Measurements from ENCODE around the gene ALOXE3.

The ALOXE3 gene

DNA sequence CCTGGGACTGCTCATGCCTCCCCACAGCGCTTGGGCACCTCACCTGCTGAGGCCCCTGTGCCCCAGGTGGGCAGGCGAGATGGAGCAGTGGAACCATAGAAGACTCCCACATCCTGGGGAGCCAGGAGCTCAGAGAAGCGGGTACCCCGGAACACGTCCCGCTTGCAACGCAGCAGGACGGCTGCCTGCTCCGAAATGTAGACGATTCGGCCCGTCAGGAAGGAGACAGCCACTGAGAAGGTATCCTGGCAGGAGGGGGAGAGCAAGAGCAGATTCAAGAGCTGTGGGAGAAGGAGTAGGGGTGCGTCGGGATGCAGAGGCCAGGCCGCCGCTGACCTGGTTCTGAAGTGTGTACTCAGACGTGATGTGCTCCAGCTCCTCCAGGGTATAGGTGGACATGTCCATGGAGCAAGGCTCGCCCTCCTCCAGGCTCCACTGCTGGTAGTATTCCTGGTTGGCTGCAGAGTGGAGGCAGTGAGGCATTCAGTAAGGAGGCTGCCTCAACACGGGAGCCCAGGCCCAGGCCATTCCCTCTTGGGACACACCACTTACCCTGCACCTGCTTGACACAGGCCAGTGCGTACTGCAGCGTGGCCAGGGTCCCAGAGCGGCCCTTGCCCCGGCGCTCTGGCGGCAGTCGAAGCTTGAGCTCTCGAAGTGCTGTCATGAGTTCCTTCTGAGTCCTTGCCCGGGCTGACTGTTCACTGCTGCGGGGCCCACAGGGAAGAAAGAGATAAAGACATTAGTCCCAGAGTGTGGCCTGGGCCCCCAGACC, 31.3 kb upstream of the ALOXE3 start:
- peaks cover 22% of the 10 kb centered on the region for H3K4me1 ChIP-seq (ENCODE audit: insufficient read depth, low read length, poor library complexity, severe bottlenecking)
- H3K4me3 ChIP-seq (ENCODE audit: low read length, poor library complexity, severe bottlenecking) = no peak overlapping the region
- H4K20me1 ChIP-seq (ENCODE audit: insufficient read depth, low read length, poor library complexity, severe bottlenecking) = peaks cover 15% of the 10 kb centered on the region
- no peaks in the 10 kb centered on the region for H3K9me2 ChIP-seq (replicated peaks; ENCODE audit: low read depth, low read length)
- no peaks in the 10 kb centered on the region for H3F3A ChIP-seq (ENCODE audit: low read depth)
- H3K9ac ChIP-seq (ENCODE audit: low read depth, low read length, poor library complexity, severe bottlenecking) = no peak overlapping the region
- H3K4me2 ChIP-seq (ENCODE audit: low read depth, low read length, poor library complexity, severe bottlenecking) = peak overlapping the region; percentile 97
- peaks cover 23% of the 10 kb centered on the region; the same call in 1 of the 2 replicates for H3K36me3 ChIP-seq (ENCODE audit: insufficient read depth, low read length)
- H3K79me2 ChIP-seq (ENCODE audit: insufficient read depth, low read length) = peaks cover 11% of the 10 kb centered on the region; the same call in 1 of the 2 replicates
- H3K9me3 ChIP-seq (ENCODE audit: insufficient read depth, low read depth, low read length) = no peaks in the 10 kb centered on the region
- H3K27me3 ChIP-seq (ENCODE audit: insufficient read depth, low read length, poor library complexity, severe bottlenecking) = no peaks in the 10 kb centered on the region
- H2AFZ ChIP-seq (ENCODE audit: low read length) = no peak overlapping the region
- TF ChIP-seq, protein P1, sequence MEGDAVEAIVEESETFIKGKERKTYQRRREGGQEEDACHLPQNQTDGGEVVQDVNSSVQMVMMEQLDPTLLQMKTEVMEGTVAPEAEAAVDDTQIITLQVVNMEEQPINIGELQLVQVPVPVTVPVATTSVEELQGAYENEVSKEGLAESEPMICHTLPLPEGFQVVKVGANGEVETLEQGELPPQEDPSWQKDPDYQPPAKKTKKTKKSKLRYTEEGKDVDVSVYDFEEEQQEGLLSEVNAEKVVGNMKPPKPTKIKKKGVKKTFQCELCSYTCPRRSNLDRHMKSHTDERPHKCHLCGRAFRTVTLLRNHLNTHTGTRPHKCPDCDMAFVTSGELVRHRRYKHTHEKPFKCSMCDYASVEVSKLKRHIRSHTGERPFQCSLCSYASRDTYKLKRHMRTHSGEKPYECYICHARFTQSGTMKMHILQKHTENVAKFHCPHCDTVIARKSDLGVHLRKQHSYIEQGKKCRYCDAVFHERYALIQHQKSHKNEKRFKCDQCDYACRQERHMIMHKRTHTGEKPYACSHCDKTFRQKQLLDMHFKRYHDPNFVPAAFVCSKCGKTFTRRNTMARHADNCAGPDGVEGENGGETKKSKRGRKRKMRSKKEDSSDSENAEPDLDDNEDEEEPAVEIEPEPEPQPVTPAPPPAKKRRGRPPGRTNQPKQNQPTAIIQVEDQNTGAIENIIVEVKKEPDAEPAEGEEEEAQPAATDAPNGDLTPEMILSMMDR (conservative IDR thresholded peaks at IDR 0.05; ENCODE audit: low read length) = no peak
- TF ChIP-seq EZH2phosphoT487 (IDR thresholded peaks at IDR 0.05; ENCODE audit: borderline replicate concordance) = no peak

DNA sequence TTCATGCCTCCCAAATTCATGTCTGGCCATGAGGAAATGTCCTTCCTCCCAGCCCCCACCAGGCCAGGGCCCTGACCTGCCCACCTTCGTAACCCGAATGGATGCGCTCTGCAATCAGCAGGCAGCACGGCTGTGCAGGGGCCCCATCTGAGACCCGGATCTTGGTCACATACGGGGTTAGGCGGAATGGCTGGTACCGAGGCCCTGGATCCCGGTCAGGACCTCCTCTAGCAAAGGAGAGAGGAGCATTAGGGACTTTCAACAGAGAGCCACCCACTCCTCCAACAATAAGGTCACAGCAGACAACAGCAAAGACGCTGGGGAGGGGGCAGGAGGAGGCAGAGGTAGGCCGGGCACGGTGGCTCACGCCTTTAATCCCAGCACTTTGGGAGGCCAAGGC, 30.2 kb upstream of the ALOXE3 start:
- Histone ChIP-seq H4K20me1 (ENCODE audit: insufficient read depth, low read length, poor library complexity, severe bottlenecking) (peaks cover 15% of the 10 kb centered on the region), H3K4me1 (ENCODE audit: insufficient read depth, low read length, poor library complexity, severe bottlenecking) (peaks cover 22% of the 10 kb centered on the region), H2AFZ (ENCODE audit: low read length) (no peak overlapping the region), H3F3A (ENCODE audit: low read depth) (no peaks in the 10 kb centered on the region), H3K9ac (ENCODE audit: low read depth, low read length, poor library complexity, severe bottlenecking) (no peak overlapping the region), H3K27me3 (ENCODE audit: insufficient read depth, low read length, poor library complexity, severe bottlenecking) (no peaks in the 10 kb centered on the region), H3K9me2 (replicated peaks; ENCODE audit: low read depth, low read length) (no peaks in the 10 kb centered on the region), H3K9me3 (ENCODE audit: insufficient read depth, low read depth, low read length) (no peaks in the 10 kb centered on the region), H3K79me2 (ENCODE audit: insufficient read depth, low read length) (peaks cover 11% of the 10 kb centered on the region; the same call in 1 of the 2 replicates), H3K4me3 (ENCODE audit: low read length, poor library complexity, severe bottlenecking) (no peak overlapping the region), H3K4me2 (ENCODE audit: low read depth, low read length, poor library complexity, severe bottlenecking) (no peak overlapping the region), H3K36me3 (ENCODE audit: insufficient read depth, low read length) (peaks cover 26% of the 10 kb centered on the region; the same call in 1 of the 2 replicates)
- TF ChIP-seq EZH2phosphoT487 (IDR thresholded peaks at IDR 0.05; ENCODE audit: borderline replicate concordance) = no peak
- TF ChIP-seq, protein P1 (conservative IDR thresholded peaks at IDR 0.05; ENCODE audit: low read length) = no peak

DNA sequence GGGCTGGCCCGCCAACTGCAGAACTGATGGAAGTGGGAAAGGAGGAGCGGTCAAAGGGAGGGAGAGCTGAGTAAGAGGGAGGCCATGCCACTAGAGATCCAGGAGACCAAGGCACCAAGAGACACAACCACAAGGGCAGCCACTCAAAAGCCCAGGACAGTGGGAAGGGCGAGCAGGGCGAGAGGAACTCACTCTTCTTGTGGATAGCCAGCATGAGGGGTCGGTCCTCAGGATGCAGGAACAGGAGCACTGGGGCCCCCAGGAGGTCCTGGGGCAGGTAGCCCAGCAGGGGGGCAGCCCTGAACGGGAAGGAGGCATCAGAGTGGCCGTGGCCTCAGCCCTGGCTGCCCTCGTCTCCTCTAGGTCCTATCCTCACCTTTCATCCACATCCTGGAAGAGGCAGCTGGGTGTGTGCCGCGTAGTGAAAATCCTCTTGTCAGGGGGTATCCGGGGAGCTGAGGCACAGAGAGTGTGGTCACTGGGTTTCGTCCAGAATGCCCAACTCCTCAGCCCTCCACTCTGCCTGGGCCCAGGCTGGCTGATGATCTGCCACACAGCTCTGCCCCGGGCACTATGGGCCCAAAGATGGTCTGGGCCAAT, 29.6 kb upstream of the ALOXE3 start:
- H3K4me3 ChIP-seq (ENCODE audit: low read length, poor library complexity, severe bottlenecking) = no peak overlapping the region
- peaks cover 15% of the 10 kb centered on the region for H4K20me1 ChIP-seq (ENCODE audit: insufficient read depth, low read length, poor library complexity, severe bottlenecking)
- H3K9me2 ChIP-seq (replicated peaks; ENCODE audit: low read depth, low read length) = no peaks in the 10 kb centered on the region
- H3K36me3 ChIP-seq (ENCODE audit: insufficient read depth, low read length) = peaks cover 26% of the 10 kb centered on the region; the same call in 1 of the 2 replicates
- H3K4me1 ChIP-seq (ENCODE audit: insufficient read depth, low read length, poor library complexity, severe bottlenecking) = peaks cover 22% of the 10 kb centered on the region
- no peak overlapping the region for H3K4me2 ChIP-seq (ENCODE audit: low read depth, low read length, poor library complexity, severe bottlenecking)
- no peak overlapping the region for H3K9ac ChIP-seq (ENCODE audit: low read depth, low read length, poor library complexity, severe bottlenecking)
- no peak overlapping the region for H2AFZ ChIP-seq (ENCODE audit: low read length)
- H3K9me3 ChIP-seq (ENCODE audit: insufficient read depth, low read depth, low read length) = no peaks in the 10 kb centered on the region
- TF ChIP-seq, protein P1 (conservative IDR thresholded peaks at IDR 0.05; ENCODE audit: low read length) = no peak
- TF ChIP-seq EZH2phosphoT487 (IDR thresholded peaks at IDR 0.05; ENCODE audit: borderline replicate concordance) = no peak
- peaks cover 11% of the 10 kb centered on the region; the same call in 1 of the 2 replicates for H3K79me2 ChIP-seq (ENCODE audit: insufficient read depth, low read length)
- no peaks in the 10 kb centered on the region for H3K27me3 ChIP-seq (ENCODE audit: insufficient read depth, low read length, poor library complexity, severe bottlenecking)
- no peaks in the 10 kb centered on the region for H3F3A ChIP-seq (ENCODE audit: low read depth)
